Suprapubic skin (tissue), 4 donors: Measurements from ENCODE around the gene MAP2K5. TPM values are rescaled to one million over a fixed set of nuclear protein-coding genes. Genes with fewer than 3 reads are reported as not detected.

Source experiments
- DNase-seq, 2 donors: peaks; one replicate each; pipeline ENCODE4 v3.0.0-alpha.2; 2019; ENCODE audit warnings: low spot score in 2 of 2
- H3K27ac ChIP-seq: fragments of 200-600 bp; sonication (generic); one replicate; pipeline ENCODE4 v1.5.1; 2019
- H3K27me3 ChIP-seq: fragments of 200-600 bp; sonication (generic); one replicate; pipeline ENCODE4 v1.5.1; 2019
- H3K36me3 ChIP-seq: fragments of 200-600 bp; sonication (generic); one replicate; pipeline ENCODE4 v1.5.1; 2019
- H3K4me1 ChIP-seq: fragments of 200-600 bp; sonication (generic); one replicate; pipeline ENCODE4 v1.5.1; 2019
- H3K4me3 ChIP-seq: fragments of 200-600 bp; sonication (generic); one replicate; pipeline ENCODE4 v1.5.1; 2019; ENCODE audit warnings: mild to moderate bottlenecking
- H3K9me3 ChIP-seq: fragments of 200-600 bp; sonication (generic); one replicate; pipeline ENCODE4 v1.5.1; 2019
- CTCF ChIP-seq, 2 donors: fragments of 200-600 bp in 1 of 2; fragments of 450-650 bp in 1 of 2; sonication (generic) in 1 of 2; IDR thresholded peaks; one replicate each; pipeline ENCODE4 v1.5.1; 2016 to 2019; ENCODE audit warnings: antibody characterized with exemption in 2 of 2, mild to moderate bottlenecking in 1 of 2, moderate library complexity in 1 of 2
- EP300 ChIP-seq: sonication (generic); formaldehyde crosslinking; IDR thresholded peaks from one replicate; pipeline ENCODE4 v1.6.1; 2017; ENCODE audit warnings: antibody characterized with exemption
- POLR2A ChIP-seq, 2 donors: fragments of 450-650 bp; IDR thresholded peaks; one replicate each; pipeline ENCODE4 v1.6.1; 2017; ENCODE audit warnings: antibody characterized with exemption in 2 of 2, mild to moderate bottlenecking in 2 of 2, moderate library complexity in 2 of 2
- POLR2AphosphoS5 ChIP-seq, 3 donors: sonication (generic); formaldehyde crosslinking; IDR thresholded peaks; one replicate each; pipeline ENCODE4 v1.6.1; 2017; ENCODE audit warnings: antibody characterized with exemption in 3 of 3
- WGBS: methylation state at CpG from one replicate; pipeline ENCODE4 v1.1.5; 2018; 5-methylcytosine and 5-hydroxymethylcytosine counted together
- total RNA-seq, 4 donors: library from RNA; depleted of rRNA; stranded (reverse); fragments of >200 nt; gene quantifications; one replicate each; pipeline ENCODE4 v1.1.0, GENCODE V29; 2016

MAP2K5 gene
- total RNA-seq, 4 donors from 2014 or later: 9.5 to 18.5 (median 10.2) TPM

GRCh38 chr15:67717776-67718175 lies 175.3 kb downstream of the MAP2K5 start:
- Histone ChIP-seq H3K27me3 (no peaks in the 10 kb centered on the region), H3K27ac (no peak overlapping the region), H3K4me1 (peaks cover 5% of the 10 kb centered on the region), H3K9me3 (no peaks in the 10 kb centered on the region), H3K4me3 (no peak overlapping the region), H3K36me3 (no peaks in the 10 kb centered on the region)
- no peak for DNase-seq
- 91% methylated on average over 1 of the region's 1 CpG for WGBS
- TF ChIP-seq POLR2AphosphoS5 (IDR thresholded peaks at IDR 0.05) (no peak), EP300 (no peak), CTCF (IDR thresholded peaks at IDR 0.05) (no peak), POLR2A (IDR thresholded peaks at IDR 0.05) (no peak)

- Histone ChIP-seq H3K9me3 (no peaks in the 10 kb centered on the region), H3K27me3 (no peaks in the 10 kb centered on the region), H3K27ac (no peak overlapping the region), H3K4me3 (no peak overlapping the region), H3K4me1 (peaks cover 5% of the 10 kb centered on the region), H3K36me3 (no peaks in the 10 kb centered on the region)
- TF ChIP-seq POLR2A (IDR thresholded peaks at IDR 0.05) (no peak), EP300 (no peak), CTCF (IDR thresholded peaks at IDR 0.05) (no peak), POLR2AphosphoS5 (IDR thresholded peaks at IDR 0.05) (no peak)
- DNase-seq: no peak
- WGBS: 88% methylated on average over 1 of the region's 1 CpG
Measured at GRCh38 chr15:67719330-67719959, 176.9 kb downstream of the MAP2K5 start.

GRCh38 chr15:67720556-67721175 lies 178.2 kb downstream of the MAP2K5 start:
- H3K36me3 ChIP-seq: no peaks in the 10 kb centered on the region
- 80% methylated on average over 8 of the region's 8 CpGs for WGBS
- no peak overlapping the region for H3K4me3 ChIP-seq
- TF ChIP-seq POLR2A (IDR thresholded peaks at IDR 0.05) (no peak), POLR2AphosphoS5 (IDR thresholded peaks at IDR 0.05) (no peak), CTCF (IDR thresholded peaks at IDR 0.05) (no peak), EP300 (no peak)
- H3K27ac ChIP-seq: no peak overlapping the region
- no peak for DNase-seq
- H3K4me1 ChIP-seq: peaks cover 5% of the 10 kb centered on the region
- no peaks in the 10 kb centered on the region for H3K27me3 ChIP-seq
- no peaks in the 10 kb centered on the region for H3K9me3 ChIP-seq

- no peak overlapping the region for H3K4me3 ChIP-seq
- no peaks in the 10 kb centered on the region for H3K27me3 ChIP-seq
- peaks cover 5% of the 10 kb centered on the region for H3K4me1 ChIP-seq
- no peaks in the 10 kb centered on the region for H3K36me3 ChIP-seq
- TF ChIP-seq POLR2A (IDR thresholded peaks at IDR 0.05) (no peak), EP300 (no peak), POLR2AphosphoS5 (IDR thresholded peaks at IDR 0.05) (no peak), CTCF (IDR thresholded peaks at IDR 0.05) (no peak)
- no peak overlapping the region for H3K27ac ChIP-seq
- DNase-seq: no peak
- no peaks in the 10 kb centered on the region for H3K9me3 ChIP-seq
- 93% methylated on average over 5 of the region's 5 CpGs for WGBS
Measured at GRCh38 chr15:67722030-67722817, 179.7 kb downstream of the MAP2K5 start.
